OCI-M2 (cell line): Measurements from ENCODE around the gene STAG1.
"Not testable (repeated sequence)": the region's sequence is repeated elsewhere in the genome, so short reads cannot be mapped to it uniquely, and the experiment has no call there.

Source experiments
- DNase-seq: peaks from one replicate; lab custom pipeline; 2025; ENCODE audit not compliant: unreplicated experiment; lab: John Stamatoyannopoulos, UW

Gene STAG1

GRCh38 chr3:136428167-136428566 lies 324.0 kb downstream of the STAG1 start:
- no peak for DNase-seq

GRCh38 chr3:136427236-136427635 lies 324.9 kb downstream of the STAG1 start:
- no peak for DNase-seq

- no peak for DNase-seq
These were observed 337.7 kb downstream of the STAG1 start for GRCh38 chr3:136414476-136414875.

DNA sequence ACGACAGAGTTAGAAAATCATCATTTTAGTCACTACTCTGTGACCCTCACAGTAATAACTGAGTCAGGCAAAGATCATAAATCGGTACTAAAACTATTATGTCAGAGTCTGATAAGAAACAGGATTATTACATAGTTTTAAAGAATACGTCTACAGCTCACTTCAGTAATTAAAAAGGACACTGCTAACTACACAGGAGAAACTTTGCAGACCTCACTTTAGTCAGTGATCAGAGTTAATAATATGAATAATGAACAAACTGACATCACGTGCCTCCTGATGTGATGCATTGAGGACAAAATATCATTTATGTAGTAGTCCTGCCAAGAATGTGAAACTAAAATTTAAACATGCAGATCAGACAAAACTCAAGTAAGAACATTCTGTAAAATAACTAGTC lies 339.9 kb downstream of the STAG1 start:
- DNase-seq = no peak

DNA sequence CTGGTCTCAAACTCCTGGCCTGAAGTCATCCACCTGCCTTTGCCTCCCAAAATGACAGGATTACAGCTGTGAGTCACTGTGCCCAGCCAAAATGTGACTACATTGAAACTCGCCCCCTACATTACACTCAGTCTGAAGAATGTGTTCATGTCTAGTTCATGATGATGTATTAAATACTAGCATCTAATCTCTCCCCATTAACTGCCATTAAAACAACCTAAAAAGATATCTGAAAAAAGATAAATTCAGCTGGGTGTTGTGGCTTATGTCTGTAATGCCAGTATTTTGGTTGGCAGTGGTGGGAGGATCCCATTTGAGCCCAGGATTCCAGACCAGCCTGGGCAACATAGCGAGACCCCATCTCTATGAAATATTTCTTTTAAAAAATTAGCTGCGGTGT lies 342.6 kb downstream of the STAG1 start:
- no peak for DNase-seq

GRCh38 chr3:136404056-136404455 lies 348.1 kb downstream of the STAG1 start:
- no peak for DNase-seq

DNA sequence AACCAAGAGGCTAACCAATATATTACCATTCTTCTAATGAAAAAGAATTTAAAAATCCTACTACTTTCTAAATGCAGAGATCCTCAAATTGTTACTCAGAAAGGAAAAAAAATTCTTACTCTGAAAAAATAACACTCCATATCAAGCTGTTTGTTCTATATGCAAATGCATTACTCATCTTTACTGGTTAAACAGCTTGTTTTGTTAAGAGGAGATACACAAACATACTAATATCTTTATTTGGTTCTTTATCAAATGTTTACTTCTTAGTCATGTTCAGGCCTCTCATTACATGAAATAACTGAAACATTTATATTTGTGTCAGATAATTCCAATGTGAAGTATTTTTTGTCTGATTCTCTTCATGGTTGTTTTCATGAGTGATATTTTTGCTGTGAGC lies 355.3 kb downstream of the STAG1 start:
- no peak for DNase-seq

DNA sequence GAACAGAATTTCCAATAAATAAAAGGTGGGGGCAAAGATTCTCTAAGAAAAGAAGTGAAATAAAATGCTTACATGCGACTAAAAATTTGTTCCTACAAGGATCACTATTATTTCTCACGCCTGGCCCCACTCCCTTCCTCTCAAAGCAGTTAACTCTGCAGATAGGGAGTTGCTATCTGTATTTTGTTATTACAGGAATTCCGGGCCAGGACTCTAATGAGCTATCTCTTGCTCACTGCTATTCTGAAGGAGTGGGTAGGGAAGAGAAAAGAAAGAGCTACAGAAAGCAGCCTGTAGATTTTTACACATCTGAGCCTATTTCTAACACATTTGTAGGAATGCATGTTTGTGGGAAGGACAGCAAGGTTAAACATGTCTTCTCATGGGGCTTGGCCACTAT lies 361.6 kb downstream of the STAG1 start:
- no peak for DNase-seq

DNA sequence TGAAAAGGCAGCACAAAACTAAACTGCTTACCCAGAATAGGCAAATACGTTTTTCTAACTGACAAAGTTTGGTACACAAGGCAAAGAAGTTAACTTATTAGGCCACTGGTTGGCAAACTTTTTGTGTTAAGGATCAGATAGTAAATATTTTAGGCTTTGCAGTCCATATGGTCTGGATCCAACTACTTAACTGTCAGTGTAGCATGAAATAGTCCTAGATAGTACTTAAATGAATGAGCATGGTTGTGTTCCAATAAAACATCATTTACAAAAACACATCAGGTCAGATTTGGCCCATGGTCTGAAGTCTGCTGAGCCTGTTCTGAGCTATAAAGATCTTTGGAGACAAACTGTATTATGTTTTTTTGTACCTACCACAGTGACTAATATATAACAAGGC lies 365.1 kb downstream of the STAG1 start:
- no peak for DNase-seq

GRCh38 chr3:136385457-136385856 lies 366.7 kb downstream of the STAG1 start:
- no peak for DNase-seq

DNA sequence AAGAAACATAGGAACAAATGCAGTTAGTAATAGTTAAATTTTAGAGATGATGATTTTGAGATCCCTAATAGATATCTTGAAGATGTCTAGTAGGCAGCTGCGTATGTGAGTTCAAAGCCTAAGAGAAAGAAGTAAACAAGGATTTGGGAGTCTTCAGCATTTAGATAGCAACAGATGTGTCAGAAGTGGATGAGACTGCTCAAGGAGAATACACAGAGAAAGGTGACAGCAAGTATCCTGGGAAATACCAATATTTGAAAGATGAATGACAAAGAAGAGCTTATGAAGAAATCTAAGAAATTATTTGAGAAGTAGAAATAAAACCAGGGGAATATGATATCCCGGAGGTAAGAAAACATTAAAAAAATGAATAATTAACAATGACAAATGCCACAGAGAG lies 371.1 kb downstream of the STAG1 start:
- DNase-seq = no peak

DNA sequence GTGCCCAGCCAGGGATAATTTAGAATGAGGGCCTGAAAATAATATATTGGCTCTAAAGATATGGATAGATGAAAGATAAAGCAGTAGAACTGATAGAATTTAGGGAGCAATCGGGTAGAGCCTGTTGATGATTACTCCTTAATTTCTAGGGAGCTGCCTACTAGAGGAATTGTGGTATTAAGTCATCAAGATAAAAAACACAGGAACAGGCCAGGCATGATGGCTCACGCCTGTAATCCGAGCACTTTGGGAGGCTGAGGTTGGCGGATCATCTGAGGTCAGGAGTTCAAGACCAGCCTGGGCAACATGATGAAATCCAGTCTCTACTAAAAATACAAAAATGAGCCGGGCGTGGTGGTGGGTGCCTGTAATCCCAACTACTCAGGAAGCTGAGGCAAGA lies 371.6 kb downstream of the STAG1 start:
- DNase-seq = no peak

GRCh38 chr3:136378011-136378410 lies 374.2 kb downstream of the STAG1 start:
- no peak for DNase-seq

DNA sequence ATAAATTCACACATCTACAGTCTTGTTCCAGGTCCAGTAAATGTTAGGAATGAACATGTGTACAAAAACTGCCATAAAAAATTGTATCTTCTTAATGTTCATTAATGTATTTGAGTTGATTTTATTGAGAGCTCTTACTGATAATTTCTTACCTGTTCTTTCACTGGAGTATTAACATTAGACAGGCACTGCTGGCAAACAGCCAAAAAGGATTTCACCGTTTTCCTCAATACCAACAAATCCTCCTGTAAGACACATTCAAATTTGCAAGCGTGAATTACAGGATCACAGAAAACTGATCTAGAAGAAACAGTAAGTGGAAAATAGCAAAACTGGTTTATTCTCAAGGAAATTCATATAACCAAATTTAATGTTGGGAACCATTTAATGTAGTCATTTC lies 374.7 kb downstream of the STAG1 start:
- DNase-seq = no peak

- DNase-seq = not testable (repeated sequence)
These were observed 376.4 kb downstream of the STAG1 start for GRCh38 chr3:136375800-136376199.

GRCh38 chr3:136366289-136366688 lies 385.9 kb downstream of the STAG1 start:
- DNase-seq = no peak

- no peak for DNase-seq
These were observed 398.7 kb downstream of the STAG1 start for GRCh38 chr3:136353461-136353860.

- DNase-seq = no peak
These were observed 400.3 kb downstream of the STAG1 start for GRCh38 chr3:136351905-136352304.

GRCh38 chr3:136351351-136351750 lies 400.8 kb downstream of the STAG1 start:
- no peak for DNase-seq

- no peak for DNase-seq
These were observed 401.6 kb downstream of the STAG1 start for GRCh38 chr3:136350557-136350956.

DNA sequence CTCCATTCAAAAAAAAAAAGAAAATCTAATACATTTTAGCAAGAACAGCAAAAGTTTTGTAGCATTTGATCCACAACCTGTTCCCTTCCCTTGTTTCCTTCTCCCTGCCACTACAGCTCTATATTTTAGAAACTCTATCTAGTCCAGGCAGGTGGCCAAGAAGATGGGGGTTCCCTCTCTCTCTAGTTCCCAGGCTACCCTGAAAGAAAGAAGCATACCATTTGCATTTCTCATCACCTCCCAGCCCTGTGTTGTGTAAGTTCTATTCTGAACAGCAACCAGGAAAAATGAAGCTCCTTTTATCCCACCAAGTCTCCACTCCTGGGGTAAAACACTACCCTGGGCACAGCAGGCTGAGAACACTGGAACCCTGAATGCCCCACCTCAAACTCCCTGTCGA lies 402.0 kb downstream of the STAG1 start:
- no peak for DNase-seq

- no peak for DNase-seq
These were observed 405.7 kb downstream of the STAG1 start for GRCh38 chr3:136346486-136346885.

GRCh38 chr3:136343873-136344555 lies 408.2 kb downstream of the STAG1 start:
- DNase-seq = no peak
